IPS-18a (cell line): ENCODE measurements around the gene SCML1.

Experiments used
- H3K27ac ChIP-seq: one replicate; pipeline ENCODE4 v1.5.1; 2013; ENCODE audit warnings: low read length
- H3K27me3 ChIP-seq: one replicate; pipeline ENCODE4 v1.6.1; 2013; ENCODE audit warnings: mild to moderate bottlenecking, low read length; ENCODE audit not compliant: control insufficient read depth, insufficient read depth
- H3K36me3 ChIP-seq: one replicate; pipeline ENCODE4 v1.6.1; 2013; ENCODE audit warnings: low read depth, low read length; ENCODE audit not compliant: control insufficient read depth
- H3K4me1 ChIP-seq: one replicate; pipeline ENCODE4 v1.6.1; 2013; ENCODE audit warnings: low read depth, low read length; ENCODE audit not compliant: control insufficient read depth
- H3K4me3 ChIP-seq: one replicate; pipeline ENCODE4 v1.5.1; 2013; ENCODE audit warnings: low read length
- H3K9ac ChIP-seq: one replicate; pipeline ENCODE4 v1.6.1; 2013; ENCODE audit warnings: mild to moderate bottlenecking, low read length, moderate library complexity
- H3K9me3 ChIP-seq: one replicate; pipeline ENCODE4 v1.6.1; 2013; ENCODE audit warnings: low read depth, low read length; ENCODE audit not compliant: control insufficient read depth

Gene SCML1

GRCh38 chrX:17713288-17713687 lies 24.0 kb upstream of the SCML1 start:
- Histone ChIP-seq H3K4me3 (no peak overlapping the region), H3K27ac (no peak overlapping the region), H3K4me1 (no peaks in the 10 kb centered on the region), H3K9ac (no peak overlapping the region), H3K9me3 (no peaks in the 10 kb centered on the region), H3K36me3 (no peaks in the 10 kb centered on the region), H3K27me3 (no peaks in the 10 kb centered on the region)

GRCh38 chrX:17718649-17719165 lies 18.6 kb upstream of the SCML1 start:
- peaks cover 18% of the 10 kb centered on the region for H3K27me3 ChIP-seq
- no peak overlapping the region for H3K27ac ChIP-seq
- peaks cover 34% of the 10 kb centered on the region for H3K4me1 ChIP-seq

GRCh38 chrX:17719711-17720110 lies 17.6 kb upstream of the SCML1 start:
- peak overlapping the region; percentile 47 for H3K9ac ChIP-seq
- H3K27me3 ChIP-seq: peaks cover 18% of the 10 kb centered on the region
- H3K4me1 ChIP-seq: peaks cover 34% of the 10 kb centered on the region
- peak overlapping the region; percentile 43 for H3K4me3 ChIP-seq
- H3K27ac ChIP-seq: no peak overlapping the region
- H3K36me3 ChIP-seq: no peaks in the 10 kb centered on the region
- H3K9me3 ChIP-seq: no peaks in the 10 kb centered on the region

More at GRCh38 chrX:17718649-17719165, 18.6 kb upstream of the SCML1 start:
- Histone ChIP-seq H3K9ac (no peak overlapping the region), H3K9me3 (no peaks in the 10 kb centered on the region), H3K36me3 (no peaks in the 10 kb centered on the region), H3K4me3 (no peak overlapping the region)

- Histone ChIP-seq H3K9me3 (no peaks in the 10 kb centered on the region), H3K36me3 (peaks cover 10% of the 10 kb centered on the region), H3K4me1 (peaks cover 34% of the 10 kb centered on the region), H3K9ac (no peak overlapping the region), H3K4me3 (no peak overlapping the region), H3K27me3 (peaks cover 18% of the 10 kb centered on the region), H3K27ac (no peak overlapping the region)
Observed at GRCh38 chrX:17721715-17722114, 15.6 kb upstream of the SCML1 start.

GRCh38 chrX:17725181-17725580 lies 12.1 kb upstream of the SCML1 start:
- Histone ChIP-seq H3K4me1 (peaks cover 22% of the 10 kb centered on the region), H3K9ac (no peak overlapping the region), H3K4me3 (no peak overlapping the region), H3K27me3 (peaks cover 13% of the 10 kb centered on the region), H3K36me3 (peaks cover 24% of the 10 kb centered on the region), H3K9me3 (no peaks in the 10 kb centered on the region), H3K27ac (no peak overlapping the region)

GRCh38 chrX:17732138-17732783 lies 5.0 kb upstream of the SCML1 start:
- H3K27ac ChIP-seq: no peak overlapping the region

GRCh38 chrX:17735406-17735805 lies 1.9 kb upstream of the SCML1 start:
- H3K9me3 ChIP-seq: no peaks in the 10 kb centered on the region
- peaks cover 9% of the 10 kb centered on the region for H3K36me3 ChIP-seq
- H3K27ac ChIP-seq: no peak overlapping the region
- no peak overlapping the region for H3K4me3 ChIP-seq
- H3K27me3 ChIP-seq: peaks cover 30% of the 10 kb centered on the region
- H3K9ac ChIP-seq: no peak overlapping the region
- H3K4me1 ChIP-seq: peaks cover 5% of the 10 kb centered on the region

More at GRCh38 chrX:17732138-17732783, 5.0 kb upstream of the SCML1 start:
- H3K4me3 ChIP-seq: no peak overlapping the region
- H3K36me3 ChIP-seq: peaks cover 24% of the 10 kb centered on the region
- no peaks in the 10 kb centered on the region for H3K9me3 ChIP-seq
- H3K9ac ChIP-seq: no peak overlapping the region
- no peaks in the 10 kb centered on the region for H3K4me1 ChIP-seq
- H3K27me3 ChIP-seq: no peaks in the 10 kb centered on the region

- H3K27ac ChIP-seq: no peak overlapping the region
- H3K9me3 ChIP-seq: no peaks in the 10 kb centered on the region
- no peak overlapping the region for H3K9ac ChIP-seq
- peaks cover 34% of the 10 kb centered on the region for H3K27me3 ChIP-seq
- H3K4me3 ChIP-seq: peak overlapping the region; percentile 67
- peaks cover 8% of the 10 kb centered on the region for H3K4me1 ChIP-seq
- peaks cover 6% of the 10 kb centered on the region for H3K36me3 ChIP-seq
Observed at GRCh38 chrX:17736478-17736855, 826 bp upstream of the SCML1 start.

- H3K4me3 ChIP-seq: peak overlapping the region; percentile 74
- no peaks in the 10 kb centered on the region for H3K9me3 ChIP-seq
- H3K27me3 ChIP-seq: peaks cover 34% of the 10 kb centered on the region
- H3K4me1 ChIP-seq: peaks cover 8% of the 10 kb centered on the region
- H3K27ac ChIP-seq: no peak overlapping the region
- H3K36me3 ChIP-seq: peaks cover 1% of the 10 kb centered on the region
- H3K9ac ChIP-seq: no peak overlapping the region
Observed at GRCh38 chrX:17737710-17737985, 355 bp downstream of the SCML1 start.

- H3K36me3 ChIP-seq: no peaks in the 10 kb centered on the region
- H3K4me1 ChIP-seq: peaks cover 8% of the 10 kb centered on the region
- peaks cover 34% of the 10 kb centered on the region for H3K27me3 ChIP-seq
- H3K27ac ChIP-seq: no peak overlapping the region
- no peaks in the 10 kb centered on the region for H3K9me3 ChIP-seq
- peak overlapping the region; percentile 74 for H3K4me3 ChIP-seq
- peak overlapping the region; percentile 44 for H3K9ac ChIP-seq
Observed at GRCh38 chrX:17737986-17738713, 857 bp downstream of the SCML1 start.

- H3K36me3 ChIP-seq: no peaks in the 10 kb centered on the region
- H3K9ac ChIP-seq: peak overlapping the region; percentile 44
- H3K4me1 ChIP-seq: peaks cover 8% of the 10 kb centered on the region
- H3K4me3 ChIP-seq: peak overlapping the region; percentile 74
- H3K27ac ChIP-seq: no peak overlapping the region
- peaks cover 34% of the 10 kb centered on the region for H3K27me3 ChIP-seq
- H3K9me3 ChIP-seq: no peaks in the 10 kb centered on the region
Observed at GRCh38 chrX:17738737-17739535, 1.6 kb downstream of the SCML1 start.
